OCI-LY7 (cell line): ENCODE measurements around the gene NAPSA. TPM values are rescaled to one million over a fixed set of nuclear protein-coding genes. Genes with fewer than 3 reads are reported as not detected.

Experiments used
- BruUV-seq: library from RNA; stranded (reverse); fragments of 400-500 nt; replicated peaks from 2 replicates; lab custom pipeline; 2021; lab: Mats Ljungman, UMichigan
- CTCF ChIA-PET: fragments of 300-600 bp; sonication (Branson Sonifier 250); formaldehyde crosslinking; loops from one replicate; lab custom pipeline; 2022; ENCODE audit warnings: antibody characterized with exemption; ENCODE audit not compliant: unreplicated experiment; lab: Charles Lee
- POLR2A ChIA-PET: fragments of 300-600 bp; sonication (Branson Sonifier 250); formaldehyde crosslinking; loops from one replicate; lab custom pipeline; 2022; ENCODE audit warnings: antibody characterized with exemption; lab: Charles Lee
- DNase-seq: peaks from one replicate; pipeline ENCODE4 v3.0.0-alpha.2; 2015; ENCODE audit warnings: low spot score
- H2AFZ ChIP-seq: fragments of 200-600 bp; sonication (generic), shearing (Covaris generic); 2 replicates; pipeline ENCODE4 v1.6.1; 2014; ENCODE audit warnings: mild to moderate bottlenecking, antibody characterized with exemption, low read length, moderate library complexity
- H3K27ac ChIP-seq: fragments of 200-600 bp; sonication (generic); 2 replicates; pipeline ENCODE4 v1.5.1; 2014; ENCODE audit warnings: mixed run types, low read depth, mild to moderate bottlenecking, moderate library complexity, low read length, inconsistent platforms; ENCODE audit not compliant: poor library complexity, severe bottlenecking
- H3K36me3 ChIP-seq: fragments of 200-600 bp; sonication (generic); 2 replicates; pipeline ENCODE4 v1.6.1; 2014; ENCODE audit warnings: mild to moderate bottlenecking, antibody characterized with exemption, low read length, moderate library complexity, mixed read lengths; ENCODE audit not compliant: insufficient read depth
- H3K4me1 ChIP-seq: fragments of 200-600 bp; sonication (generic); 2 replicates; pipeline ENCODE4 v1.5.1; 2014; ENCODE audit warnings: mild to moderate bottlenecking, low read length; ENCODE audit not compliant: insufficient read depth, poor library complexity, severe bottlenecking
- H3K4me2 ChIP-seq: fragments of 200-600 bp; sonication (generic); 2 replicates; pipeline ENCODE4 v1.6.1; 2014; ENCODE audit warnings: mild to moderate bottlenecking, low read length
- H3K4me3 ChIP-seq: fragments of 200-600 bp; sonication (generic); 2 replicates; pipeline ENCODE4 v1.5.1; 2014; ENCODE audit warnings: mild to moderate bottlenecking, low read depth, low read length; ENCODE audit not compliant: poor library complexity, severe bottlenecking
- H3K79me2 ChIP-seq: fragments of 200-600 bp; sonication (generic); 2 replicates; pipeline ENCODE4 v1.6.1; 2016; ENCODE audit warnings: low read depth, mild to moderate bottlenecking, low read length, moderate library complexity, mixed read lengths; ENCODE audit not compliant: insufficient read depth
- H3K9me2 ChIP-seq: fragments of 200-600 bp; sonication (generic); 2 replicates; pipeline ENCODE4 v1.6.1; 2016; ENCODE audit warnings: mild to moderate bottlenecking, low read length, mixed read lengths; ENCODE audit not compliant: insufficient read depth
- H3K9me3 ChIP-seq: fragments of 200-600 bp; sonication (generic); 2 replicates; pipeline ENCODE4 v1.6.1; 2014; ENCODE audit warnings: mild to moderate bottlenecking, mixed run types, low read length, mixed read lengths
- H4K20me1 ChIP-seq: fragments of 200-600 bp; sonication (generic); 2 replicates; pipeline ENCODE4 v1.6.1; 2014; ENCODE audit warnings: mild to moderate bottlenecking, antibody characterized with exemption, low read length, moderate library complexity, mixed read lengths; ENCODE audit not compliant: insufficient read depth
- CTCF ChIP-seq: fragments of 200-600 bp; sonication (generic); conservative IDR thresholded peaks from 2 replicates; pipeline ENCODE4 v1.5.1; 2014; ENCODE audit warnings: mild to moderate bottlenecking, antibody characterized with exemption, low read length, moderate library complexity, mixed read lengths
- EZH2phosphoT487 ChIP-seq: fragments of 200-600 bp; sonication (generic); IDR thresholded peaks from 2 replicates; pipeline ENCODE4 v1.6.1; 2018; ENCODE audit warnings: low read depth, borderline replicate concordance, mild to moderate bottlenecking, mixed run types, antibody characterized with exemption, low read length, moderate library complexity, mixed read lengths
- intact Hi-C: fragments of 100-400 bp; cut with micrococcal nuclease; formaldehyde crosslinking; loops from one replicate; pipeline ENCODE4 v1.10.0; 2022; ENCODE audit not compliant: unreplicated experiment
- total RNA-seq, 2 experiments: library from RNA; depleted of rRNA in 1 of 2; stranded (reverse); fragments of >200 nt in 1 of 2; shearing (Covaris generic) in 1 of 2; gene quantifications; 2 replicates each; pipeline ENCODE4 v1.2.3, GENCODE V29; 2014 to 2022

NAPSA gene
- total RNA-seq, 2 experiments from 2014 or later, result 5.7 to 30.1 TPM

DNA sequence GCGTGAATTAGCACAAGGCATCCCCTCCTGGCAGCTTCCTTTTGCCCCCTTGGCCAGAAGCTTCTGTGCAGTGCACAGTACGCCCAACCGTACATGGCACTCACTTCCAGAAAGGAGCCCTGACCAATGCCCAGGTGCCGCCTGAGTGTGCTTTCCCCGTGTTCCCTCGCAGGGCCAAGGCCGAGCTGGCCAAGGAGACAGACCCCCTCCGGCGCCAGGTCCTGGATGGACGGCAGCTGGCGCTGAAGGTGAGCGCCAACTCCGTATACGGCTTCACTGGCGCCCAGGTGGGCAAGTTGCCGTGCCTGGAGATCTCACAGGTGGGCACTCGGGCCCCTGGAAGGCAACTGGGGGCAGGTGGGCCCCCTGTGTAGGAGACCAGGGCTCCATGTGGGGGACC lies 43.9 kb upstream of the NAPSA start:
- H3K4me2 ChIP-seq, result no peak overlapping the region
- no peak overlapping the region for H3K4me3 ChIP-seq
- TF ChIP-seq CTCF (no peak), EZH2phosphoT487 (no peak)
- no peaks in the 10 kb centered on the region for H3K79me2 ChIP-seq
- no TSS peak for BruUV-seq
- H2AFZ ChIP-seq, result no peak overlapping the region
- no peaks in the 10 kb centered on the region for H4K20me1 ChIP-seq
- no peaks in the 10 kb centered on the region for H3K9me2 ChIP-seq
- ChIA-PET POLR2A (no interaction called here), CTCF (no interaction called here)
- no peak overlapping the region for H3K27ac ChIP-seq
- H3K36me3 ChIP-seq, result peaks cover 90% of the 10 kb centered on the region
- H3K9me3 ChIP-seq, result no peaks in the 10 kb centered on the region
- intact Hi-C loops, result no loop called here
- H3K4me1 ChIP-seq, result peaks cover 5% of the 10 kb centered on the region
- DNase-seq, result no peak

- Histone ChIP-seq H3K4me1 (no peaks in the 10 kb centered on the region), H3K79me2 (no peaks in the 10 kb centered on the region), H3K9me3 (no peaks in the 10 kb centered on the region), H3K4me2 (no peak overlapping the region), H3K9me2 (no peaks in the 10 kb centered on the region), H4K20me1 (no peaks in the 10 kb centered on the region), H3K27ac (no peak overlapping the region), H3K36me3 (peaks cover 91% of the 10 kb centered on the region), H3K4me3 (no peak overlapping the region), H2AFZ (no peak overlapping the region)
- no peak for DNase-seq
- no peak for TF ChIP-seq EZH2phosphoT487
- no peak for TF ChIP-seq CTCF
- intact Hi-C loops, result no loop called here
- ChIA-PET POLR2A (no interaction called here), CTCF (interaction anchor here (0.6 kb wide), 1 partner anchor 271 kb away, joined by 9 read pairs; no protein-coding TSS in a partner anchor)
- no TSS peak for BruUV-seq
Observed at GRCh38 chr19:50406829-50407228, 41.4 kb upstream of the NAPSA start.

- Histone ChIP-seq H3K4me3 (no peak overlapping the region), H3K4me2 (no peak overlapping the region), H3K9me2 (no peaks in the 10 kb centered on the region), H3K4me1 (no peaks in the 10 kb centered on the region), H3K36me3 (peaks cover 92% of the 10 kb centered on the region), H2AFZ (no peak overlapping the region), H4K20me1 (no peaks in the 10 kb centered on the region), H3K27ac (no peak overlapping the region), H3K79me2 (no peaks in the 10 kb centered on the region), H3K9me3 (no peaks in the 10 kb centered on the region)
- CTCF ChIA-PET, result interaction anchor here (0.6 kb wide), 1 partner anchor 270 kb away, joined by 9 read pairs; no protein-coding TSS in a partner anchor
- intact Hi-C loops, result no loop called here
- DNase-seq, result no peak
- no peak for TF ChIP-seq EZH2phosphoT487
- TF ChIP-seq CTCF, result no peak
- no TSS peak for BruUV-seq
- POLR2A ChIA-PET, result no interaction called here
Observed at GRCh38 chr19:50406156-50406820, 40.8 kb upstream of the NAPSA start.
